ENCODE data around the gene CLEC2A. TPM values are rescaled to one million over a fixed set of nuclear protein-coding genes. Genes with fewer than 3 reads are reported as not detected.
"Not testable (repeated sequence)": the region's sequence is repeated elsewhere in the genome, so short reads cannot be mapped to it uniquely, and the experiment has no call there.

The CLEC2A gene
- total RNA-seq, 1 experiment from 2014 or later: not detected

- DNase-seq (ENCODE audit: low read depth): no peak
Observed at GRCh38 chr12:9900930-9901329, 31.2 kb downstream of the CLEC2A start.

DNA sequence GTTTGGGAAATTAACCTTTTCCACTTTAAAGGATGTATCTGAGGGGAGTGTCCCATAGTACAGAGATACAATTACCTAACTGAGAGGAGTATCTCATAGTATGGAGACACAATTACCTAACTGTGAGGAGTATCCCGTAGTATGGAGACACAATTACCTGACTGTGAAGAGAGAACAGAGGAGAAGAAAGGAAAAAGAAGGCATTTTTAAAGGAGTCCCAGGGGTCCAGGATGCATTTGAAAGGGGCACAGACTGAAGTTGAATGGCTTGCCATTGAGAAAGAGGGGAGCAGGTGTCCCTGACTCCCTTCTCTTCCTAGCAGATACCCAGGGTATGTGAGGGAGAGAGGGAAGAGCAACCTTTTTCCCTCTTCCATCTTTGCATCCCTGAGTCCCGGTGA, 33.0 kb downstream of the CLEC2A start:
- in situ Hi-C loops (cut with HindIII; ENCODE audit: low pct_unique_long_range_greater_than_20kb, low sequenced_read_pairs): no loop called here
- no peak for DNase-seq (ENCODE audit: low read depth)

More at GRCh38 chr12:9900930-9901329, 31.2 kb downstream of the CLEC2A start:
- in situ Hi-C loops (cut with HindIII; ENCODE audit: low pct_unique_long_range_greater_than_20kb, low sequenced_read_pairs): no loop called here

DNA sequence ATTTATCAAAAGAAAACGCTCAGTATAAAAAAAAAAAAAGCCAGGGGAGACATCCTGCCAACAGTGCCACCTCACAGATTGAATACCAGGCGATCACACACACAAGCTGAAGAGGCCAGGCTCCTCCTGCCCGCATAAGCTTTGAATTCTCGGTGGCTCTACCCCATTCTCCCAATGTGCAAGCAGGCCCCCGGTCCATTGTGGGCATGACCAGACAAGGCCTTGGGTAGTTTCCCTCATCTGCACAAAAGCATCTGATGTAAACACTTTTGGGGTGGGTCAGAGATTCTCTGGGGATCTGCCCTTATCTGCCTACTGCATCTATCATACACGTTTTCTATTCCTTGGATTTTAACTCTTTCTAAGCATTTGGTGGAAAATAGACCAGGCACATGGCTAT, 34.6 kb downstream of the CLEC2A start:
- in situ Hi-C loops (cut with HindIII; ENCODE audit: low pct_unique_long_range_greater_than_20kb, low sequenced_read_pairs): no loop called here
- no peak for DNase-seq (ENCODE audit: low read depth)

DNA sequence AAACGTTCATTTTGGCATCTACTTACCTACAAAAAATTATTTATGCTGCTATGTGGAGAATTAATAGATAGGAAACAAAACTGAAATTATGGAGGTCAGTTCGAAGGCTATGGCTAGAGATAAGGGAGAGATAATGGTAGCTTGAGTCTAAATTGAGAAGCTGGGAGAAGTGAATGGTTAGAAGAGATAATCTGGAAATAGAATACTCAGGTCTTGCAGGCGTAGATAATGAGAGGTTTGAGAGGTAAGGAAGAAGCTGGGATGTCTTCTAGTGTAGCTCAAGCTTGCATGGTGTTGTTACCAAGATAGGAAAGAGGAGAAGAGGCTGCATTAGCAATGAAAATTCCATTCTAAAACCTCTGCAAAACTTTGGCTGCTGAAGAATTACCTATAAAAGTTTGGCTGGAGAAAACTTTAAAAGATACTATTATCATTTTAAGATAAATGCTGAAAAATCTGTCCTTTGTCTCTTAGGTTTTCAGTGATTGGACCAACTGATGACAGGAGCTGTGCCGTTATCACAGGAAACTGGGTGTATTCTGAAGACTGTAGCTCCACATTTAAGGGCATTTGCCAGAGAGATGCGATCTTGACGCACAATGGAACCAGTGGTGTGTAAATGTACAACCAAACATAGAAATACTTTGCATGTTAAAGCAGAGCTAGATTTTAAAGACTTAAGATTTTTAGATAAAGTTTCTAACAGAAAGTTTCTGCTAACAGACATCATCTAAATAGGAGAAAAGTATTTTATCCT, 36.8 kb downstream of the CLEC2A start:
- DNase-seq (ENCODE audit: low read depth): no peak
- in situ Hi-C loops (cut with HindIII; ENCODE audit: low pct_unique_long_range_greater_than_20kb, low sequenced_read_pairs): no loop called here

DNA sequence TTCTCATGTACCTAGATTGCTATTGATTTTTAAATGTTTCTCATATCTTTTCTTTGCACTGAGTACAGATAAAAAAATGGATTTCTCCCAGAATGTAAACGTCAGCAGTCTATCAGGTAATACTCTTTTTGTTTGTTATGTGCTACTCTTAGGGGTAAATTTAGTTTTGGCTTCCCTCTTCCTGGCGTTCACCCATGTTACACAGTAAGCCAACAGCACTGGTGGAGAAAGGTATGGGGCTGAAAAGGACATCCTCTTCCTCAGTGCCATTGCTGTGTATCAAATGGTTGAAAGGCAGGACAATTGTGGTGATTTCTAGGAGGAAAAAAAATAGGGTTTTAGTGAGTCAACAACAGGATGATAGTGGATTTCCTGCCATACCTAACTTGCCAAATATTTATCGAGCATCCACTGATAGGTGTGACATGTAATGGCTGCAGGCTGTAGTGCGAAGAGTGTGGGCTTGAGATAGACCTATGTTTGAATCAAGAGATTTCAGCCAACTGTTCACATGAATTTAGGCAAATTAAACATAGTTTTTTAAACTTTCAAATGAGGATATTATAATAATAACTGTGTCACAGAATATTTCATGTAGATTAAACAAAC, 43.4 kb downstream of the CLEC2A start:
- DNase-seq (ENCODE audit: low read depth): no peak
- in situ Hi-C loops (cut with HindIII; ENCODE audit: low pct_unique_long_range_greater_than_20kb, low sequenced_read_pairs): no loop called here

- in situ Hi-C loops (cut with HindIII; ENCODE audit: low pct_unique_long_range_greater_than_20kb, low sequenced_read_pairs): no loop called here
- DNase-seq (ENCODE audit: low read depth): no peak
Observed at GRCh38 chr12:9883175-9883574, 49.0 kb downstream of the CLEC2A start.

GRCh38 chr12:9881988-9882387, 50.2 kb downstream of the CLEC2A start:
- in situ Hi-C loops (cut with HindIII; ENCODE audit: low pct_unique_long_range_greater_than_20kb, low sequenced_read_pairs): no loop called here
- no peak for DNase-seq (ENCODE audit: low read depth)

GRCh38 chr12:9881246-9881645, 50.9 kb downstream of the CLEC2A start, which contains the start of gene KLRF2:
Gene KLRF2, plus strand, starts transcription at chr12:9881489. Its CDS starts 107 bp downstream, at chr12:9881596.
- DNase-seq (ENCODE audit: low read depth): no peak

DNA sequence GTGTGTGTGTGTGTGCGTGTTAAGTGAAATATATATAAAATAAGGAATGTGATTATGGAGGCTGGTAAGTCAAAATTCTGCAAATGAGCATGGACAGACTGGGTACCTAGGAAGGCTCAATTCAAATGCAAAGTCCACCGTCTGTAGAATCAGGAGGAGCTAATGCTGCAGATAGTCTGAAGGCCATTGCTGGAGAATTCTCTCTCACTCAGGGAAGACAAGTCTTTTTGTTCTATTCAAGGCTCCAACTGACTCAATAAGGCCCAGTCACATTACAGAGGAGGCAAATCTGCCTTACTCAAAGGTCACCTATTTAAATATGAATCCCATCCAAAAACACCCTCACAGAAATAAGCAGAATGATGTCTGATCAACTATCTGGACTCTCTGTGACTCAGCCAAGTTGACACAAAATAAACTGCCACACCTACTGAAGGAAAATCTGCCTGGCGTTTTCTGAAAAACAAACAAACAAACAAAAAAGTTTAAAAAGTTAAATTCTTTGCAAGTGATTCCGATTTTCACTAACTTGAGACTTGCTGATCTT, 51.6 kb downstream of the CLEC2A start:
- no peak for DNase-seq (ENCODE audit: low read depth)
- in situ Hi-C loops (cut with HindIII; ENCODE audit: low pct_unique_long_range_greater_than_20kb, low sequenced_read_pairs): no loop called here

More at GRCh38 chr12:9881246-9881645, 50.9 kb downstream of the CLEC2A start, which contains the start of gene KLRF2:
- in situ Hi-C loops (cut with HindIII; ENCODE audit: low pct_unique_long_range_greater_than_20kb, low sequenced_read_pairs): no loop called here

GRCh38 chr12:9876120-9876519, 56.0 kb downstream of the CLEC2A start:
- in situ Hi-C loops (cut with HindIII; ENCODE audit: low pct_unique_long_range_greater_than_20kb, low sequenced_read_pairs); DNase-seq (ENCODE audit: low read depth): not testable (repeated sequence)

DNA sequence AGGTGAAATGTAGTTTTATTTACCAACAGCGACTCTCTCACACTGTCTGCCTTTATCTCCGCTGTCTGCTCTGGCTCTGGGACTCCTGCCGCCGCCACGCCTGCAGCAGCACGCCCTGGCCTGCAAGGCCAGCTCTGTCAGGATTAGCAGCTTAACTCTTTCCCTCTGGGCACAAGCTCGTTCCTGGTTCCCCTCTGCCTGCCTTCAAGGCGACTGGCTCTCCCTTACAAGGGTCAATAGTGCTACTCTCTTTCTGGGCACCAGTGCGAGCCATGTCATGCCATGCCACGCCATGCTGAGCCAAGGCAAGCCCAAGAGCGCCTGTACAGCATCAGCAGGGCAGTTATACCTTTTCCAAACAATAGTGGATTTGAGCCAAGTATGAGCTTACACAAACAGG, 59.4 kb downstream of the CLEC2A start:
- in situ Hi-C loops (cut with HindIII; ENCODE audit: low pct_unique_long_range_greater_than_20kb, low sequenced_read_pairs): no loop called here

DNA sequence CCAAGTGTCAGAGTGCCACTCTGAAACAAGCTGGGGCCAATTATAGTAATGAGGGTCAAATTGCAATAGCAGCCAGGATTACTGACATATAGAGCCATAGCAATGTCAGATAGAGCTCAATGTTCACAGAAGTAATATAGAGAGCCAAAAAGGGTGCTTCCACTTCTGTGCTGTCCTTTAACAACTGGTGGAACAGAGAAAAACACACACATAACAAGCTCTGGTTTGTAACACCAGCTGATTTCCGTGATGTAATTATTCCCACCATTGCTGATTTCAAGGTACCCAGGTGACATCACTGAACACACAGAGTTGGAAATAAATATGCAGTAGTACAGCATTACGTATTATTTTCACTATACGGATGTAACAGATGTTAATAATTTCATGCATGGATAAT, 60.0 kb downstream of the CLEC2A start:
- in situ Hi-C loops (cut with HindIII; ENCODE audit: low pct_unique_long_range_greater_than_20kb, low sequenced_read_pairs): no loop called here
- no peak for DNase-seq (ENCODE audit: low read depth)

More for the DNA sequence above, 59.4 kb downstream of the CLEC2A start:
- DNase-seq (ENCODE audit: low read depth): no peak

- no peak for DNase-seq (ENCODE audit: low read depth)
- in situ Hi-C loops (cut with HindIII; ENCODE audit: low pct_unique_long_range_greater_than_20kb, low sequenced_read_pairs): no loop called here
Observed at GRCh38 chr12:9870286-9870866, 61.8 kb downstream of the CLEC2A start.

DNA sequence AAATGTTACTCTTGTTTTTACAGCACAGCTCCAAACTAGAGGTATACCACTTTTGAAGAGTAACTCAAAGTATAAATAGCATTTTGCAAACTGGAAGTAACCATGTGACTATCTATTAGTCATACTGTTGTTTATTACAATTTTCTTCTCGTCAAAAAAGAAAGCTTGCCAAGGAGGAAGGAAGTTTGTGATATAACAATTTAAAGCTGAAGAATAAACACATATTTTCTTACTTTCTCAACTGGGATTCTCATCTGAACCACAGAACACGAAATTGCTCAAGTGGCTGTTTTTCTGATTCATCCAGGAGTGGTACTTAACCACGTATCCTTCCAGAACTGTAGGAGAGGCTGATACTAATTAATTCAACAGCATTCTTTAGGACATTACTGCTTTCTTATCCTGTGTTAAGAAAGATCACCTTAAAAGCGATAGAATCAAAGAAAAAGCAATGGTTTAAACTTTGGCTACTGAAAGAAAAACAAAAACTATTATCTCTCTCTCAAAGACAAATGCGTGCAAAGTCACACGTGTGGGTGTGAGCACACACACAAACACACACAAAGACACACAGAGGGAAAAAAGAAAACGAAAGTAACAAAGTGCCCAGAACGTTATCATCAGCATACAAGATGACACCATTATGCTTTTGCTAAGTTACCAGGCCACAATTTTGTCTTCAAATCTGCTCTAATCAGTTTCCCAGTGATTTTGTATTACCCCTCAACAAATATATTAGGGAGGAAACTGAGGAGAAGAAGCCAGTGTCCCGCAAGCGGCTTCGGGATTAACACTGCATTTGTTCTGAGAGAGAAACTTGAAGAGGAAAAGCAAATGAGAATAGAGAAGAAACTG, 62.6 kb downstream of the CLEC2A start, which contains the start of gene CLEC2B:
CLEC2B (minus strand) TSS at position 48 of the 855 bp plus-strand sequence.
- in situ Hi-C loops (cut with HindIII; ENCODE audit: low pct_unique_long_range_greater_than_20kb, low sequenced_read_pairs): no loop called here
- DNase-seq (ENCODE audit: low read depth): peak; percentile 76

- in situ Hi-C loops (cut with HindIII; ENCODE audit: low pct_unique_long_range_greater_than_20kb, low sequenced_read_pairs): no loop called here
- peak; percentile 29 for DNase-seq (ENCODE audit: low read depth)
Observed at GRCh38 chr12:9868951-9869306, 63.2 kb downstream of the CLEC2A start.

DNA sequence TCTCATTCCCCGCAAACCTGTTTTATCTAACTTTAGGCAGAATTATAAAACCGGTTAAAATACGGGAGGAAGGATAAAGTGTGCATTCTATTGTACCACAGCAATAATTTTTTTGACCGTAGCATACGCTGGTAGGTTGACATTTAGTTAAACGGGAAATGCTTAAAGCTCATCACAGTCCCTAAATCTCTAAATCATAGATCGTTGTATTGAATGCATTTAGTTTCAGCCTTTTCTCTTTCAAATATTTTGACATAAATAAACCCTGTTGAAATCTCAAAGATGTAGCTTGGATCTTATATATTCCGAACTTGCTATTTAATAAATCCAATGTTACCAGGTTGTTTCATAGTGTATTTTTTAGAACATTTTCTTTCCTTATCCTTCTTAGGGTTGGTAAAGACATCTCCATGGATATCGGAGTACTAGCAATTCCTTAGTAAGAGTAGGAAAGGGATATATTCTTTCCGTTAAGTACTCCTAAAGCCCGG, 63.8 kb downstream of the CLEC2A start:
- peak; percentile 51 for DNase-seq (ENCODE audit: low read depth)
- in situ Hi-C loops (cut with HindIII; ENCODE audit: low pct_unique_long_range_greater_than_20kb, low sequenced_read_pairs): no loop called here

GRCh38 chr12:9867531-9867930, 64.6 kb downstream of the CLEC2A start:
- peak; percentile 53 for DNase-seq (ENCODE audit: low read depth)
- in situ Hi-C loops (cut with HindIII; ENCODE audit: low pct_unique_long_range_greater_than_20kb, low sequenced_read_pairs): no loop called here

- in situ Hi-C loops (cut with HindIII; ENCODE audit: low pct_unique_long_range_greater_than_20kb, low sequenced_read_pairs): no loop called here
- DNase-seq (ENCODE audit: low read depth): peak; percentile 62
Observed at GRCh38 chr12:9866860-9867269, 65.3 kb downstream of the CLEC2A start.
